Naive thymus-derived CD8-positive, alpha-beta T cell (primary cell): Measurements from ENCODE around the gene FGFR4. TPM values are rescaled to one million over a fixed set of nuclear protein-coding genes. Genes with fewer than 3 reads are reported as not detected.

Experiments used
- ATAC-seq, 2 donors: fragments of 150-1000 bp; cut with Tn5 transposase in 1 of 2; sonication (Bioruptor Pico), chemical (Tn5 transposase) in 1 of 2; 1 replicate in 1 of 2; 2 replicates in 1 of 2; pipeline ENCODE4 v1.10.0; 2021; ENCODE audit warnings: mild to moderate bottlenecking in 2 of 2, moderate library complexity in 2 of 2
- POLR2A ChIA-PET: fragments of 350-600 bp; sonication (Branson Sonifier 250); formaldehyde crosslinking; loops from one replicate; lab custom pipeline; 2021; ENCODE audit warnings: antibody characterized with exemption; lab: Charles Lee
- DNase-seq, 10 donors: peaks; one replicate each; pipeline versions ENCODE4 v3.0.0 to v3.0.0-alpha.2; 2020 to 2022
- H3K27ac Mint-ChIP-seq, 10 donors: one replicate each; pipeline ENCODE4 v1.8.0; 2020 to 2022; ENCODE audit warnings: mild to moderate bottlenecking in 10 of 10, mixed read lengths in 10 of 10, moderate library complexity in 4 of 10, inconsistent platforms in 1 of 10
- H3K27me3 Mint-ChIP-seq, 5 donors: one replicate each; pipeline ENCODE4 v1.8.0; 2021 to 2022; ENCODE audit warnings: mixed read lengths in 5 of 5
- H3K36me3 Mint-ChIP-seq, 3 donors: one replicate each; pipeline ENCODE4 v1.8.0; 2020 to 2022; ENCODE audit warnings: mixed read lengths in 3 of 3, mild to moderate bottlenecking in 2 of 3, inconsistent platforms in 1 of 3
- H3K4me1 Mint-ChIP-seq, 4 donors: one replicate each; pipeline ENCODE4 v1.8.0; 2021 to 2022; ENCODE audit warnings: mixed read lengths in 4 of 4
- H3K4me3 Mint-ChIP-seq, 10 donors: one replicate each; pipeline ENCODE4 v1.8.0; 2020 to 2022; ENCODE audit warnings: mild to moderate bottlenecking in 10 of 10, mixed read lengths in 10 of 10, moderate library complexity in 6 of 10, inconsistent platforms in 1 of 10
- H3K9me3 Mint-ChIP-seq, 9 donors: one replicate each; pipeline ENCODE4 v1.8.0; 2020 to 2022; ENCODE audit warnings: mixed read lengths in 9 of 9, mild to moderate bottlenecking in 3 of 9, inconsistent platforms in 1 of 9, moderate library complexity in 1 of 9
- polyA plus RNA-seq, 3 donors: library from polyadenylated mRNA; unstranded; fragments of 300-500 nt; fragmentation: Illumina TruSeq; gene quantifications; one replicate each; pipeline ENCODE4 v1.2.3, GENCODE V29; 2021
- total RNA-seq, 8 experiments: library from RNA in 2 of 8; stranded (reverse) in 2 of 8; gene quantifications; one replicate each; pipeline ENCODE4 v1.2.3 and lab custom pipeline; 2021 to 2026

Gene FGFR4
- total and polyA plus RNA-seq, 5 experiments from 2014 or later = 0.23 to 3.0 (median 1.3) TPM; not detected in 1

DNA sequence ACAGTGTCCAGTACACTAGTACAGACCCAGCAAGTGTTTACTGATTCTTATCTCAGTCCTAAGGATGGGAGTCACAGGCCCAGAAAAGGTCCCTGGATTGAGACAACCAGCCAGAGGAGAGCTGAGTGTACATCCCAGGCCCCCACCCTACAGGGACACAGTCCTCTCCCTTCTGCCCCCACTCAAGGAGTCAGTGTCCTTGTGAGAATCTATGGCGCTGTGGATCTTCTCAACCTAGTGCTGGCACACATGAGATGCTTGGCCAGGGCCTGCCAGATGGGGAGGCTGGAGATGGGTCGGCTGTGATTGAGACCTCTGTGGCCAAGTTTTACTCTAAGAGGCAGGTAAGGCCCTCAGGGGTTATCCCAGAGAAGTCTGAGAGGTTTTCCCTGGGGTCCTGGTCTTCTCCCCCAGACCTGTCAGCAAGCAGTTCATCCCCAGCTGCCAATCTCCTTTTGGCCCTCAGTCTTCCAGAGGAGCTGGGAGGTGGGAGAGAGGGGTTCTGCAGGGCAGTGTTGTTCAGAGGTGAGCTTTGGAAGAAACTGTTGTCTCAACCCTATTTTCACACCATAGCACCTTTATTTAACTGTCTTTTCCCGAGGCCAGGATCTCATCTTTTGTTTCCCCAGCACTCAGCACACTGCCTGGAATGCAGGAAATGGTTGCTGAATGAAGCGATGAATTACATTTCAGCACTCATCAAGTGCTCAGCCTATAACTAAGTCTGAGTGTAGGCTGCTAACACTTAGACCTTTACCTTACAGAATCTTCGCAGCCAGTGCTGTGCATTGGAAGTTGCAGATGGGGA lies 43.7 kb downstream of the FGFR4 start:
- peaks cover 0 to 8% (median under 1%) of the 10 kb centered on the region in 3 donors for H3K36me3 Mint-ChIP-seq
- H3K4me1 Mint-ChIP-seq = peaks cover 26 to 51% (median 41%) of the 10 kb centered on the region in 4 donors
- POLR2A ChIA-PET = interaction anchor here (0.6 to 4.7 kb wide), 4 partner anchors 8 to 16 kb away, joined by 6 to 43 read pairs (median 21); no protein-coding TSS in a partner anchor
- H3K9me3 Mint-ChIP-seq = no peaks in the 10 kb centered on the region
- ATAC-seq (no peak), DNase-seq (no peak)
- peak overlapping the region in 9 of 10 donors; percentile 33 to 92 (median 67) for H3K27ac Mint-ChIP-seq
- H3K4me3 Mint-ChIP-seq = peak overlapping the region in 5 of 10 donors; percentile 27 to 79 (median 46)
- no peaks in the 10 kb centered on the region for H3K27me3 Mint-ChIP-seq

DNA sequence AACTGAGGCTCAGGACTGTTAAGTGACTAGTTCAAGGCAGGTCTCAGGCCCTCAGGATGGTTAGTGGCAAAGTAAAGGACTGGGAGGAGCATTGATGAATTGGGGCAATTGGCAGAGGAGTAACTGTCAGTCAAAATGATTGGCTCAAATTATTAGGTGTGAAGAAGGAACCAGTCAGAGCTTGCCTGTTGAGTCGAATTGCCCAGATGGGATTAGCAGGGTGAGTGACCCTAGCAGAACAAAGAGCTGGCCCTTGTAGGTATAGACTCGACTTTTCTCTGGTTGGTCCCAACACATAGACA lies 44.3 kb downstream of the FGFR4 start:
- Mint-ChIP-seq H3K27me3 (no peaks in the 10 kb centered on the region), H3K36me3 (peaks cover 0 to 12% (median 4%) of the 10 kb centered on the region in 3 donors), H3K27ac (peak overlapping the region in 8 of 10 donors; percentile 33 to 92 (median 82)), H3K4me1 (peaks cover 28 to 55% (median 46%) of the 10 kb centered on the region in 4 donors), H3K9me3 (no peaks in the 10 kb centered on the region), H3K4me3 (peak overlapping the region in 6 of 10 donors; percentile 27 to 79 (median 52))
- POLR2A ChIA-PET = interaction anchor here (4.5 to 4.7 kb wide), 2 partner anchors 12 to 17 kb away, joined by 35 to 43 read pairs; no protein-coding TSS in a partner anchor
- ATAC-seq = no peak
- no peak for DNase-seq

DNA sequence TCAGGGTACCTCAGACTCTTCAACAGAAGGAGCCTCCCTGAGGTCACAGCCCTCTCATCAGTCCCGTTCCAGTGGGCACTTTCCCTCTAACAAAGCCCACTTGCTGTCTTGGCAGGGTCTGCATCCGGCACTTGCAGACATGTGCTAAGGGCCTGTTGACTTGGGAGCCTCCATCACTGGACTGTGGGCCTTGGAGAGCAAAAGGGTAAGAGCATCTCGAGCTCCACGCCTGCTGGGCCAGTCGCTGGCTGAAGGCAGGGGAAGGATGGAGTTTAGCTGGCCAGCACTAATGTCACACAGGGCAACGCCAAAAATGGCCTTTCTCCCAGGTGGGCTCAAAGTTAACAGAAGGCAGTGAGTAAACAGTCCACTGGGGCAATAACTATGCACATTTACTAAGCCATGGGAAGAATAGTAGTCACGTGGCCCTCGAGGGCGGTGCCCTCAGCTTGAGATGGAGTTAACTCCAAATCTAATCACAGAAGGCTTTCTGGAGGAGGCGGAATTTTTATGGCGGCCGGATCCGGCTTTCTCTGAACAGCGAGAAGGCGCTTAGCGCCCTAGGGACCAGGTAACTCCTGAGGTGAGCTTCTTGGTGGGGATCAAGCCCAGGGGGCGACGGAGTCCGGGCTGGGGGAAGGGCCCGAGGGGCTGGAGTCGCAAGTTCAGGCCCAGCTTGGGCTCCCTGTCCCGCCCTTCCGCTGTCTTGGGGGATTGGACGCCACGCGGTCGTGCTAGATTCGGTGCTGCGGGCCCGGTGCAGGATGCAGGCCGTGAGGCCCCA lies 44.8 kb downstream of the FGFR4 start:
- Mint-ChIP-seq H3K4me1 (peaks cover 28 to 58% (median 51%) of the 10 kb centered on the region in 4 donors), H3K36me3 (peaks cover 0 to 17% (median 4%) of the 10 kb centered on the region in 3 donors), H3K4me3 (peak overlapping the region; percentile 34 to 83 (median 62)), H3K9me3 (no peaks in the 10 kb centered on the region), H3K27ac (peak overlapping the region; percentile 2 to 92 (median 79)), H3K27me3 (no peaks in the 10 kb centered on the region)
- POLR2A ChIA-PET = interaction anchor here (4.5 to 4.7 kb wide), 2 partner anchors 13 to 17 kb away, joined by 35 to 43 read pairs; no protein-coding TSS in a partner anchor
- DNase-seq (peak in 1 of 10 donors; percentile 9), ATAC-seq (no peak)

DNA sequence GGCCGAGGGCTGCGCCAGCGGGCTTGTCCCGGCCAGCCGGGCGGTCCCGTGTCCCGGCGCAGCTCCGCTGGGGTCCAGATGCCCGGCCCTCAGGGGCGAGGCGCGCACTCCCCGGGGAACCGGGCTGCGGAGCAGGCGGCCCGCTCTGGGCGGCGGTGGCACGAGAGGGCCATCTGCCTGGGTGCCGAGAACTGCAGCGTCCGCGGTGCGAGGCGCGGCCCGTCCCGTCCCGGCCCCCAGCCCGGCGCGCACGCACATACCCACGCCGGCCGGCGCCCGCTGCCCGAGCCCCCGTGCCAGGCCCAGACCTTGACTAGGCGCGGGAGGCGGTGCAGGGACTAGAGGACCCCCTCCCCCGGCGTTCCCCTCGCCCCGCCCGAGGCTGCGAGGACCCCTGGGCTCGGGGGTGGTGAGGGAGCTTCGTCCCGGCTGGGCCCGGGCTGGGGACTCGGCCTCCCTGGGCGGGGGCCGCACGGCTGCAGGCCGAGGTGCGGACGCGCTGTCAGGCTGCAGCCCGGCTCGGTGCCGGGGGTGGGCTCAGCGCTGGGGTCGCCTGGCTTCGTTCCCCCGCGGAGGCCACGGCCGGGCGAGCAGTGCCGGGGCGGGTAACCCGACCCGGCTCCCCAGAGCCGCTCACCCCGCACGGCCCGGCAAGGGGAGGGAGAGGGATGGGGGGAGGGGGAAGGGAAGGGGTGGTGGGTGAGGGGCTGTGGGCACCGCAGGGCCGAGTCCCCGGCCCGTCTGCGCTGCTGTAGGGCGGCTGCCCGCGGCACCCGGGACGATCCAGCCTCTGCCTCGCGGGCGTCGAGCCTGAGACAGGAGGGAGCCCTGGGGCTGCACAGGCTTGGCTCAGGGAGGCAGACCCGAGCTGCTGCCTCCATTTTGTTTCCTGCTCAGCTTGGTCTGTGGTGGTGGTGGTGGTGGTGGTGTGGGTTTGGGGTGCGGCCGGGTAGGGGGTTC lies 45.7 kb downstream of the FGFR4 start:
- POLR2A ChIA-PET = interaction anchor here (0.7 to 4.7 kb wide), 9 partner anchors 8 to 381 kb away, joined by 3 to 43 read pairs (median 4); no protein-coding TSS in a partner anchor
- peak; percentile 54 to 58 for ATAC-seq
- H3K27ac Mint-ChIP-seq = peak overlapping the region in 8 of 10 donors; percentile 45 to 91 (median 72)
- no peaks in the 10 kb centered on the region for H3K9me3 Mint-ChIP-seq
- H3K27me3 Mint-ChIP-seq = no peaks in the 10 kb centered on the region
- H3K4me1 Mint-ChIP-seq = peaks cover 30 to 65% (median 59%) of the 10 kb centered on the region in 4 donors
- DNase-seq = peak in 7 of 10 donors; percentile 5 to 76 (median 38)
- H3K36me3 Mint-ChIP-seq = peaks cover 0 to 25% (median 4%) of the 10 kb centered on the region in 3 donors
- H3K4me3 Mint-ChIP-seq = peak overlapping the region in 9 of 10 donors; percentile 39 to 79 (median 61)

DNA sequence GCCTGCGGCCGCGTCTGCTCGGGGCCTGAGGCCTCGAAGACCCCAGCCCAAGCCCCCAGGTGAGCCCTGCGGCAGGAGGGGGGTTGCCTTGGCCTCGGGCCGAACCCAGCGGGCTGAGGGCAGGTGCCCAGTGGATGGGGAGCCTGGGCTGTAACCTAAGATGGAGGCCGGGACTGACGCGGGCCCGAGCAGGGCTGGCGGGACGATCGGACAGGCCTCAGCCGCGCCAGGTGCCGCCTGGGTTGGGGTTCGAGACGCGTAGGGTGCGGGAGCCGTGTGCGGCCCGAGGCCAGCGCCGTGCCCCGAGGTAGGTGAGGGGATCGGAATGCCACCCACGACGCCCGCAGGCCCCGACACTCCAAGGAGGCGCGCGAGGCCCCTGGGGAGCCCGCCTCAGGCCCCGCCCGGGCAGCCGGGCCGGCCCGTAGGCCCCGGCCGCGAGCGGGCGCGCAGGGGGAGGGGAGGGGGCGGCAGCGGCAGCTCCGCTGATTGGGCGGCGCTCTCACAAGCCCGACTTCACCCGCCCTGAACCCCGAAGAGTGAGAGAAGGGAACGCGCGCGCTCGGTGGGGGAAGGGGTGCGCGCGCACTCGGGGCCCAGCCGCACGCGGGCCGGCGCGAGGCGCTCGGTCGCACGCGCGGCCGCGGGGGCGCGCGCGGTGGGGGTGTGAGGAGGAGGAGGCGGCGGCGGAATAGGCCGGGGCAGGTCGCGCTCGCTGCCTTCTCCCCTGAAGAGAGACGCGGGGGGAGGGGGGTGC lies 46.6 kb downstream of the FGFR4 start, which contains the start of gene NSD1:
Gene NSD1, plus strand, starts transcription at position 678 of the 757 bp plus-strand sequence. CDS start 1,331 bp downstream, outside the sequence.
- Mint-ChIP-seq H3K4me3 (peak within 1 kb of the TSS; percentile 79 to 90 (median 86)), H3K27ac (peak within 1 kb of the TSS; percentile 37 to 95 (median 89)), H3K36me3 (peaks cover 0 to 34% (median 4%) of the 10 kb centered on the region in 3 donors), H3K4me1 (peaks cover 28 to 67% (median 60%) of the 10 kb centered on the region in 4 donors), H3K9me3 (no peaks in the 10 kb centered on the region), H3K27me3 (no peaks in the 10 kb centered on the region)
- DNase-seq (peak; percentile 80 to 93 (median 88)), ATAC-seq (peak; percentile 63 to 73)
- POLR2A ChIA-PET = interaction anchor here (0.5 to 4.7 kb wide), 16 partner anchors 9 to 679 kb away, joined by 3 to 43 read pairs (median 3); no protein-coding TSS in a partner anchor

DNA sequence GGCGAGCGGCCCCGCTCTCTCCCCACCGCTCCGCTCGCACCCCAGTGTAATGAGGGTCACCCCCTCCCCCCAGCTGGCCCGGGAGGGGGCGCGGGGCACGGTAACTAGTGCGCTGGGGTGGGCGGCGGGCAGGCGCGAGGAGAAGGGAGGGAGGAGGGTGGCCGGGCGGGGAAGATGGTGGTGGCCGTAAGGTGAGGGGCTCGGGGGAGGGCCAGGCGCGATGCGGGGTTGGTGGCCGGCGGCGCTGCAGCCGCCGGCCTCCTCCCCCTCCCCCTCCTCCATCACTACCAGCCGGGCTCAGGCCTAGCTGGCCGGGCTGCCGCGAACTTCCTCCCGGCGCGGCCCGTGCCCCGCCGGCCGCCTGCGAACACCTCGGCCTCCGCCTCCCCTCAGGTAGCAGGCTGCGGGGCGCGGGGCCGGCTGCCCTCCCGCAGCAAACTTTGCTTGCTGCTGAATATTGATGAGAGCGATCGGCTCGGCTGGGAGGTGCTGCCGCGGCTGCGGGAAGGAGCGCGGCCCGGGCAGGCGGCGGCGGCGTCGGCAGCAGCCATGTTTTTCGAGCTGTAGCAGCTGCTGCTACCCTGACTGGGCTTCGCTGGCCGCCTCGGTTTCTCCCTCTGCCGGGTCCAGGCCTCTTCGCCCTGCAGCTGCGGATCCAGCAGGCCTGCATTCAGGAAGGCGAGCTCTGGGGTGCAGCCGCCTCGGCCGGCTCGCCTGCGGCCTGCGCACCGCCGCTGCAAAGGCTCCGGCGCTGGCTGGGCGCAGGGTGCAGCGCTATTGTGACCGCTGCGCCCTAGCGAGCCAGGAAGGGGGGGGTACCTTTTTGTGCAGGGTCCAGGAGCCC lies 47.4 kb downstream of the FGFR4 start:
- Mint-ChIP-seq H3K4me1 (peaks cover 20 to 61% (median 54%) of the 10 kb centered on the region in 4 donors), H3K27ac (peak overlapping the region in 9 of 10 donors; percentile 22 to 95 (median 89)), H3K36me3 (peaks cover 0 to 40% (median 4%) of the 10 kb centered on the region in 3 donors), H3K9me3 (no peaks in the 10 kb centered on the region), H3K27me3 (no peaks in the 10 kb centered on the region), H3K4me3 (peak overlapping the region; percentile 79 to 90 (median 86))
- peak; percentile 27 for ATAC-seq
- POLR2A ChIA-PET = interaction anchor here (0.5 to 4.7 kb wide), 16 partner anchors 9 to 1070 kb away, joined by 3 to 43 read pairs (median 3); partner anchors contain the start of genes B4GALT7 and HNRNPAB
- peak; percentile 17 to 67 (median 42) for DNase-seq

DNA sequence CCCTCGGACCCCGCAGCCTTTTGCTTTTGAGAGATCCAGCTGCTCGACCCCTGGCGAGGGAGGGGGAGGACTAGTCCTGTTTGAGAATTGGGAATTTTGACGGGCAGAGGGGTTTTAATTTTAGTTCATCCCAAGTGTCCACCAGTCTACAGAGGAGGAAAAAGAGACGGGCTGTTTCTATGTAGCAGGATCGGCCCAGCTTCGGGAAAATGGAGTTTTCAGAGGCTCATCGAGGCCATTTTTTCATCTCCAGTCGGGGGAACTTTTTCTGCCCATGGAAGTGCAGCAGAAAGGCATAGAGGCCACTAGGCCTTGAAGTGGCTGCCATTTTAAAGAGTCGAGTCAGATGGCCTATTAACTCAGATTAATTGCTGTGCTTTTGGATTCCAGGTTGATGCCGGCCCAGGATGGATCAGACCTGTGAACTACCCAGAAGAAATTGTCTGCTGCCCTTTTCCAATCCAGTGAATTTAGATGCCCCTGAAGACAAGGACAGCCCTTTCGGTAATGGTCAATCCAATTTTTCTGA lies 48.0 kb downstream of the FGFR4 start:
- POLR2A ChIA-PET = interaction anchor here (0.9 to 4.7 kb wide), 11 partner anchors 8 to 1069 kb away, joined by 3 to 43 read pairs (median 3); partner anchors contain the start of genes B4GALT7 and HNRNPAB
- peaks cover 0 to 47% (median 4%) of the 10 kb centered on the region in 3 donors for H3K36me3 Mint-ChIP-seq
- H3K4me1 Mint-ChIP-seq = peaks cover 14 to 59% (median 52%) of the 10 kb centered on the region in 4 donors
- H3K27me3 Mint-ChIP-seq = no peaks in the 10 kb centered on the region
- ATAC-seq (no peak), DNase-seq (no peak)
- H3K9me3 Mint-ChIP-seq = no peaks in the 10 kb centered on the region
- H3K27ac Mint-ChIP-seq = peak overlapping the region; percentile 22 to 95 (median 89)
- peak overlapping the region; percentile 79 to 90 (median 86) for H3K4me3 Mint-ChIP-seq

DNA sequence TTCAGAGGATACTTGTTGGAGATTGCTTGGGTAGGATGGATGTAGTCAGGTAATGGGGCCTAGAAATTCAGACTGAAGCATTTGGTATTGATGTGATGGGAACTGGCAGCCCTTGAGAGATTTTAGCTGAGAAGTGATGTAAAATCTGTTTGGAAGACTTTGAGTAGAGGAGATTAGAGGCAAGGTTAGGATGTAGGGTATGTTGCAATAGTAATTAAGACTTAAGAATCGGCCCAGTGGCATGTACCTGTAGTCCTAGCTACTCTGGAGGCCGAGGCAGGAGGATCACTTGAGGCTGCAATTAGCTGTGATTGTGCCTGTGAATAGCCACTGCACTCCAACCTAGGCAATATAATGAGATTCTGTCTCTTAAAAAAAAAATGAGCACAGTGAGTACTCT lies 53.6 kb downstream of the FGFR4 start:
- H3K27ac Mint-ChIP-seq = peak overlapping the region in 8 of 10 donors; percentile 1 to 84 (median 44)
- DNase-seq (no peak), ATAC-seq (no peak)
- no peaks in the 10 kb centered on the region for H3K9me3 Mint-ChIP-seq
- H3K4me1 Mint-ChIP-seq = peaks cover 29 to 77% (median 63%) of the 10 kb centered on the region in 4 donors
- peaks cover 0 to 93% (median 8%) of the 10 kb centered on the region in 3 donors for H3K36me3 Mint-ChIP-seq
- peak overlapping the region in 7 of 10 donors; percentile 2 to 53 (median 23) for H3K4me3 Mint-ChIP-seq
- H3K27me3 Mint-ChIP-seq = no peaks in the 10 kb centered on the region
- POLR2A ChIA-PET = no interaction called here

DNA sequence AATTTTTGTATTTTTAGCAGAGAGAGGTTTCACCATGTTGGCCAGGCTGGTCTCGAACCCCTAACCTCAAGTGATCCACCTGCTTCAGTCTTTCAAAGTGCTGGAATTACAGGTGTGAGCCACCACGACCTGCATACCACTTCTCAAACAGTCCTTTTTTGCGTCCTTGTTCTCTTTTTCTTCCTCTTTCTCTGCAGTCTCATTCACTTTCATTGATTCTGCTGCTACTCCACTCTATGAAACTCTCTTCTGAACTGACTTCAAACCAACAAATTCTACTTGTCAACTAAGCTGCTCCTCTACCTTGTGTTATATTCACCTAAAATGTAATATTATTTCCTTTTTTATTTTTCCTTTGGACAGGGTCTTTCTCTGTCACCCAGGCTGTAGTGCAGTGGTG lies 54.8 kb downstream of the FGFR4 start:
- Mint-ChIP-seq H3K4me3 (peak overlapping the region in 6 of 10 donors; percentile 2 to 39 (median 22)), H3K27me3 (no peaks in the 10 kb centered on the region), H3K36me3 (peaks cover 0 to 93% (median 5%) of the 10 kb centered on the region in 3 donors), H3K4me1 (peaks cover 25 to 67% (median 55%) of the 10 kb centered on the region in 4 donors), H3K9me3 (no peaks in the 10 kb centered on the region), H3K27ac (peak overlapping the region in 4 of 10 donors; percentile 2 to 63 (median 48))
- ATAC-seq (no peak), DNase-seq (no peak)
- POLR2A ChIA-PET = no interaction called here
